GM18861 (cell line): ENCODE data around the gene C9orf50.

Source experiments
- ATAC-seq: cut with Tn5 transposase; IDR thresholded peaks from one replicate; pipeline ENCODE4 v1.9.1; 2021; ENCODE audit not compliant: unreplicated experiment

The C9orf50 gene

GRCh38 chr9:129632460-129632859, 11.6 kb upstream of the C9orf50 start:
- ATAC-seq: no peak

- ATAC-seq: no peak
Observed at GRCh38 chr9:129631674-129632129, 10.8 kb upstream of the C9orf50 start.

- no peak for ATAC-seq
Observed at GRCh38 chr9:129630967-129631673, 10.2 kb upstream of the C9orf50 start.

- no peak for ATAC-seq
Observed at GRCh38 chr9:129629251-129629820, 8.4 kb upstream of the C9orf50 start.

- ATAC-seq: no peak
Observed at GRCh38 chr9:129628709-129629108, 7.8 kb upstream of the C9orf50 start.

- no peak for ATAC-seq
Observed at GRCh38 chr9:129627556-129628440, 6.9 kb upstream of the C9orf50 start.

GRCh38 chr9:129626625-129627284, 5.9 kb upstream of the C9orf50 start:
- no peak for ATAC-seq

GRCh38 chr9:129626079-129626624, 5.3 kb upstream of the C9orf50 start, which contains the start of gene NTMT1:
Gene NTMT1, plus strand, starts transcription at chr9:129626163. Its CDS starts 6,541 bp downstream, at chr9:129632704.
- peak; percentile 45 for ATAC-seq

GRCh38 chr9:129624947-129625346, 4.0 kb upstream of the C9orf50 start:
- ATAC-seq: no peak

- no peak for ATAC-seq
Observed at GRCh38 chr9:129624168-129624759, 3.4 kb upstream of the C9orf50 start.

GRCh38 chr9:129623331-129623730, 2.4 kb upstream of the C9orf50 start:
- no peak for ATAC-seq

- ATAC-seq: no peak
Observed at GRCh38 chr9:129619787-129620668, 873 bp downstream of the C9orf50 start.

GRCh38 chr9:129617167-129617566, 3.7 kb downstream of the C9orf50 start:
- no peak for ATAC-seq

- ATAC-seq: no peak
Observed at GRCh38 chr9:129615407-129616285, 5.3 kb downstream of the C9orf50 start.

GRCh38 chr9:129614932-129615331, 6.0 kb downstream of the C9orf50 start:
- no peak for ATAC-seq

- no peak for ATAC-seq
Observed at GRCh38 chr9:129613520-129614175, 7.3 kb downstream of the C9orf50 start.

GRCh38 chr9:129612815-129613519, 7.9 kb downstream of the C9orf50 start:
- ATAC-seq: no peak
